GM12873 (cell line): ENCODE data around the gene SLC44A3.
A peak's percentile ranks its signal among the peaks of the same experiment; 100 is the strongest.

ENCODE experiments used
- CTCF ChIP-seq: IDR thresholded peaks from 2 replicates; pipeline ENCODE4 v1.5.1; 2012; ENCODE audit warnings: low read depth, mild to moderate bottlenecking, moderate library complexity, low read length, control low read depth; ENCODE audit not compliant: insufficient read depth; ENCODE audit errors: missing control alignments

Gene SLC44A3

GRCh38 chr1:94852788-94853187 is 32.6 kb downstream of the SLC44A3 start:
- TF ChIP-seq CTCF = no peak

- TF ChIP-seq CTCF = peak; percentile 98
Measured at GRCh38 chr1:94854458-94855306, 34.5 kb downstream of the SLC44A3 start.

DNA sequence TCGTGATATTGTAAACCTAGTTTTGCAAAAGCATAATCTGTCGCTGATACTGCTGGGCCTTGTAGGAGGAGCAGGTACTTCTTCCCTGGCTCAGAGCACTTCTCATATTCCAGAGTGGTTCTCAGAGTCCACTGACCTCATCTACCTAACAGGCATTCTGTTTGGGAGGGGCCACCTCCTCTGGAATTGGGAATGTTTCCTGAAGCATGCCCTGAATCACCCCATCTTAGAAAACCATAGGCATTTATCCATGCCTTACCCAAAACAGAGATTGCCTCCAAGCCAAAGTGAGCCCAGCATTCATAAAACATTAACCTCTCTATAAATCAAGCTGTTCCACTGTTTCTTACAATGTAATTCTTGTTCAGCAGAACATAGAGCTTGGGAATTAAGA is 35.1 kb downstream of the SLC44A3 start:
- no peak for TF ChIP-seq CTCF

DNA sequence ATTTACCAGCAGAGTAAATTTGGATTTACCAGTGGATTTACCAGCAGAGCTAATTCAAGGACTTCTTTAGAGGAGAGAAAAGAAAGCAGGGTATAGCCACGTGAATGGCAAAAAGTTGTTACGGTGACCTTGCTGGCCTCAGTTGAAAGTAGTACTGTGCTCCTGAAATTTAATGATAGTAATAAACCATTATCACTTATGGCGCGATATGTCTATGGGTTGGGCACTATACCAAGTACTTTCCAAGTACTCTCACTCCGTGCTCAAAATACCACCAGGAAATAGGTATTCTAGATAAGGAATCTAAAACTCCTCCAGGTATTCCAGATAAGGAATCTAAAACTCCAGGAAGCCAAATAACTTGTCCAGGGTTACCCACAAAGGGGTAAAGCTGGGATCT is 35.8 kb downstream of the SLC44A3 start:
- TF ChIP-seq CTCF = no peak

DNA sequence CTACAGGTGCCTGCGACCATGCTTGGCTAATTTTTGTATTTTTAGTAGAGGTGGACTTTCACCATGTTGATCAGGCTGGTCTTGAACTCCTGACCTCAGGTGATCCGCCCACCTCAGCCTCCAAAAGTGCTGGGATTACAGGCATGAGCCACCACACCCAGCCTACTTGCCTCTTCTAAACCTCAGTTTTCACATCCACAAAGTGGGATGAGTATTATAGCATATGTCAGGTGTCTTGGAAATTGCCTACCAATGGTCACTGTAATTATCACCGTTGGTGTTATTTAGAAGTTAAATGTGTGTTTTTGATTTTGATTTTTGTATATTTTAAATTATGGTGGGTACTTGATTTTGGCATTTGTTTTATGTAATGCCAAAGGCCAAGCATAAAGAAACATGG is 36.7 kb downstream of the SLC44A3 start:
- no peak for TF ChIP-seq CTCF

GRCh38 chr1:94858276-94858675 is 38.1 kb downstream of the SLC44A3 start:
- no peak for TF ChIP-seq CTCF

DNA sequence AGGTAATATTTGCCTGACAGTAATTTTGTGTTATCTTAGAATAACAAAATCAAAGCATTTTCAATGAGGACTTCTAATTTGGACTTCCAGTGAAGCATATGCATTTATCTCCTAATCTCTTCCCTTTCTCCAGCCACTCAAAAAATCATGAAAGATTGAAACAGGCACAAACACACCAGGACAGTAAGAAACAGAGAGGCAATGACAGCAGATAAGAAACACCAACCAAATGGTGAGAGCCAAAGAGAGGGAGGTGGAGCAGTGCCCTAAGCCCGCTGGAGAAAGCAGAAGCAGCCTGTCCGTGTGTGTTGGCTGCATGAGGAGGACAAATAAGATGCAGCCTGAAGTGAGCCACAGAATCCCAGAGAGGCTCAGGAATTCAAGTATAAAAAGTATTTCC is 39.0 kb downstream of the SLC44A3 start:
- no peak for TF ChIP-seq CTCF

DNA sequence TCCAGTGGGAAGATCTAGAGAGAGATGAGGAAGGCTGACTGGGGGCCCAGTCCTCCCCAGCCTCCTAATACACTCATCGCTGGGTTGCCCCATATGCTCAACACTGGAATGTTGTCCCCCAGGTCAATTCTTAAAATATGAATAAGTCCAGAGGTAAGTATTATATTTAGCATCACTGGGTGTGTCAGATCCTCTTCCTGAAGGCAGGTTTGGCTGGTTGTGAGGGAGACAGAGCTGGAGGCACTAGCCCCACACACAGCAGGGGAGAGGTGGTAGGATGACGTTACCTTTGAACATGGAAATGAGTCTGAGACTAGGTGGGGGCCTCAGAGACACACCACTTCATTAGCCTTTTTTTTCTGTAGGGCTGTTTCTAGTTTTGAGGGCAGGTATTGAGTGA is 42.6 kb downstream of the SLC44A3 start:
- TF ChIP-seq CTCF = no peak
